Stromal cell of bone marrow (primary cell): ENCODE measurements around the gene SALL2.

Source experiments
- DNase-seq: peaks from one replicate; pipeline ENCODE4 v3.0.0-alpha.2; 2012; ENCODE audit warnings: low read depth

SALL2 gene

DNA sequence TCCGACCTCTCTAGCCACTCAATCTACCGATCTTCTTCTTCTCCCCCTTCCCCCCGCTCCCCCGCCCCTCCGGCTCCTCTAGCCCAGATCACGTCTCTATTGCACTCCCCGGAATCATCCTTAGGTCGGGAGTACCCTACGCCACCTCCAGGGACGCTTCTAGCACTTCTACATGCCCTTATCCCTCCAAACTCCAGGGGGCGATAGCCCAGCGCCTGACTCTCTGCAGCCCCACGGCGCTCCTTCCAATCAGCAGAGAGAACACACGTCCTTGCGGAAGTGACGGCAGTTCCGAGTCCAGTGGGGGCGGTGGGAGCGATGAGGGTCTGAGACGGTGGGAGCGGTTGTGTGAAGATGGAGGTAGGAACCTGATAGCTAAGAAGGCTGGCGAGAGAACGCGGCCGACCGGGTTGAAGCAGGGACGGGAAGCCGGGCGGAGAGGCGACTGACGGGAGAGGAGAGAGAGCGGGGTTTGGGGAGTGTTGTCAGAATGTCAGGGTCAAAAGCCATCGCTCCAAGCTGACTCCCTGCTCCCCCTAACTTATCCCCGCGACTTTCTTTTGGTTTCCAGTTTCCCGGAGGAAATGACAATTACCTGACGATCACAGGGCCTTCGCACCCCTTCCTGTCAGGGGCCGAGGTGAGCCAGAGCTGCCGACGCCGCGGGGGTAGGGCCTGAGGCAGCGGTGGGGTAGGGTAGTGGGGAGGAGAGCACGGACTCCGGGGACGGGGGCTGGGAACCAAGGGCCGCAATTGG, 49.0 kb downstream of the SALL2 start, which contains the start of the genes RAB2B and TOX4:
Gene RAB2B, minus strand, starts transcription at position 35 of the 757 bp plus-strand sequence. CDS start 87 bp downstream, outside the sequence.
Gene TOX4, plus strand, starts transcription at position 271 of the 757 bp plus-strand sequence. Its CDS starts 84 bp downstream, at position 355.
- peak; percentile 99 for DNase-seq

DNA sequence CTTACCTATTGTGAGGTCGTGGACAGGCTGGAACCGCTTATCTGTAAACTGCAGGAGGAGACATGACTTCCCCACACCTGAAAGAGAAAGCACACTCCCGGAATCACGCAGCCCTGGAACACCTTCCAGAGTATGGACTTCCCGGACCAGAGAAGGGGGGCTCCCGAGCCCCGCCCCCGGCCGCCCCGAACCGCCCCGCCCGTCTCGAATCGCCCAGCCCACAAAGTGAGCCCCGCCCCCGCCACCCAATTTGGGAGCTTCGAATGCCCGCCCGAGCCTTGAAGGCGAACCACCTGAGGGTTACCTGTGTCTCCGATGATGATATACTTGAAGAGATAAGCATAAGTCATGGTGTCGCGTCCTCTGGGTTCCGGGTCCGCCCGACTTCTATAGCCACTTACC, 49.6 kb downstream of the SALL2 start:
- peak; percentile 54 for DNase-seq

DNA sequence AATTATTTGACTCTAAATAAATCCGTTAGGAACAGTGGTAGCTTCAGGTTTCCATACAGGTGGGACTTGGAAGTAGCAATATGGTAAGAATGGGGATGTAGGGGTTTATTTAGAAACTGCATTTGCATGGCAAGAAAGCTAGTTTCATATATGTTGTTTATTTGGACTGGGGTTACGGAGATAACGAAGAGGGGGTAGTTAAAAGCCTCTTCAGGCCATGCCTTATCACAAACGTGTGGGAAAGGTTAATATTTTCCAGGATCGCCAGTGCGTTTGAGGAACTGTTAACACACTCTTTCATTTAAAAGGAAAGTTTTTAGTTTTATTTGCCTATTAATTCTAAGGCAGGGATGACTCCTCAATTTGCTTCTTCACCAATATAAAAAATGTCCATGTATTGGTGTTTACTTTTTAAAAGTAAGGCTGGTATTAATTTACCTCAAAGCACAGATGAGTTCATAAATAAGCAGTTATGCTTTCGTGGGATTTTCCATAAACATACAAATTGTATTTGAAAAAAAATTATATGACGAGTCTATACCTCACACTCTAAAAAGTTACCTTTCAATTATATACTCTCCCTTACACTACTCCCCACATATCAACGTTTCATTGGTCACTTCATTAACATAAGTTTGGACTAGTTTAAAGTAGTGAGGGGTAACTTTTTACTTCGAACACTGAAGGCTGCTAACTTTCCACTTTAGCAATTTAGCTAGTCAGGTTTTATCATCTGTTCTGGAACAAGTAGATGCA, 50.2 kb downstream of the SALL2 start:
- DNase-seq, result no peak
